OCI-LY7 (cell line): ENCODE results near the gene DBN1. TPM values are rescaled to one million over a fixed set of nuclear protein-coding genes. Genes with fewer than 3 reads are reported as not detected.

Experiments
- BruUV-seq: library from RNA; stranded (reverse); fragments of 400-500 nt; replicated peaks from 2 replicates; lab custom pipeline; 2021; lab: Mats Ljungman, UMichigan
- CTCF ChIA-PET: fragments of 300-600 bp; sonication (Branson Sonifier 250); formaldehyde crosslinking; loops from one replicate; lab custom pipeline; 2022; ENCODE audit warnings: antibody characterized with exemption; ENCODE audit not compliant: unreplicated experiment; lab: Charles Lee
- POLR2A ChIA-PET: fragments of 300-600 bp; sonication (Branson Sonifier 250); formaldehyde crosslinking; loops from one replicate; lab custom pipeline; 2022; ENCODE audit warnings: antibody characterized with exemption; lab: Charles Lee
- DNase-seq: peaks from one replicate; pipeline ENCODE4 v3.0.0-alpha.2; 2015; ENCODE audit warnings: low spot score
- H2AFZ ChIP-seq: fragments of 200-600 bp; sonication (generic), shearing (Covaris generic); 2 replicates; pipeline ENCODE4 v1.6.1; 2014; ENCODE audit warnings: mild to moderate bottlenecking, antibody characterized with exemption, low read length, moderate library complexity
- H3K27ac ChIP-seq: fragments of 200-600 bp; sonication (generic); 2 replicates; pipeline ENCODE4 v1.5.1; 2014; ENCODE audit warnings: mixed run types, low read depth, mild to moderate bottlenecking, moderate library complexity, low read length, inconsistent platforms; ENCODE audit not compliant: poor library complexity, severe bottlenecking
- H3K36me3 ChIP-seq: fragments of 200-600 bp; sonication (generic); 2 replicates; pipeline ENCODE4 v1.6.1; 2014; ENCODE audit warnings: mild to moderate bottlenecking, antibody characterized with exemption, low read length, moderate library complexity, mixed read lengths; ENCODE audit not compliant: insufficient read depth
- H3K4me1 ChIP-seq: fragments of 200-600 bp; sonication (generic); 2 replicates; pipeline ENCODE4 v1.5.1; 2014; ENCODE audit warnings: mild to moderate bottlenecking, low read length; ENCODE audit not compliant: insufficient read depth, poor library complexity, severe bottlenecking
- H3K4me2 ChIP-seq: fragments of 200-600 bp; sonication (generic); 2 replicates; pipeline ENCODE4 v1.6.1; 2014; ENCODE audit warnings: mild to moderate bottlenecking, low read length
- H3K4me3 ChIP-seq: fragments of 200-600 bp; sonication (generic); 2 replicates; pipeline ENCODE4 v1.5.1; 2014; ENCODE audit warnings: mild to moderate bottlenecking, low read depth, low read length; ENCODE audit not compliant: poor library complexity, severe bottlenecking
- H3K79me2 ChIP-seq: fragments of 200-600 bp; sonication (generic); 2 replicates; pipeline ENCODE4 v1.6.1; 2016; ENCODE audit warnings: low read depth, mild to moderate bottlenecking, low read length, moderate library complexity, mixed read lengths; ENCODE audit not compliant: insufficient read depth
- H3K9me2 ChIP-seq: fragments of 200-600 bp; sonication (generic); 2 replicates; pipeline ENCODE4 v1.6.1; 2016; ENCODE audit warnings: mild to moderate bottlenecking, low read length, mixed read lengths; ENCODE audit not compliant: insufficient read depth
- H3K9me3 ChIP-seq: fragments of 200-600 bp; sonication (generic); 2 replicates; pipeline ENCODE4 v1.6.1; 2014; ENCODE audit warnings: mild to moderate bottlenecking, mixed run types, low read length, mixed read lengths
- H4K20me1 ChIP-seq: fragments of 200-600 bp; sonication (generic); 2 replicates; pipeline ENCODE4 v1.6.1; 2014; ENCODE audit warnings: mild to moderate bottlenecking, antibody characterized with exemption, low read length, moderate library complexity, mixed read lengths; ENCODE audit not compliant: insufficient read depth
- CTCF ChIP-seq: fragments of 200-600 bp; sonication (generic); conservative IDR thresholded peaks from 2 replicates; pipeline ENCODE4 v1.5.1; 2014; ENCODE audit warnings: mild to moderate bottlenecking, antibody characterized with exemption, low read length, moderate library complexity, mixed read lengths
- EZH2phosphoT487 ChIP-seq: fragments of 200-600 bp; sonication (generic); IDR thresholded peaks from 2 replicates; pipeline ENCODE4 v1.6.1; 2018; ENCODE audit warnings: low read depth, borderline replicate concordance, mild to moderate bottlenecking, mixed run types, antibody characterized with exemption, low read length, moderate library complexity, mixed read lengths
- intact Hi-C: fragments of 100-400 bp; cut with micrococcal nuclease; formaldehyde crosslinking; loops from one replicate; pipeline ENCODE4 v1.10.0; 2022; ENCODE audit not compliant: unreplicated experiment
- total RNA-seq, 2 experiments: library from RNA; depleted of rRNA in 1 of 2; stranded (reverse); fragments of >200 nt in 1 of 2; shearing (Covaris generic) in 1 of 2; gene quantifications; 2 replicates each; pipeline ENCODE4 v1.2.3, GENCODE V29; 2014 to 2022

DBN1 gene
- total RNA-seq, 2 experiments from 2014 or later: 11.7 to 22.0 TPM

- no peaks in the 10 kb centered on the region for H3K9me2 ChIP-seq
- H3K4me2 ChIP-seq: no peak overlapping the region
- no TSS peak for BruUV-seq
- H3K9me3 ChIP-seq: no peaks in the 10 kb centered on the region
- ChIA-PET POLR2A (no interaction called here), CTCF (no interaction called here)
- peaks cover 16% of the 10 kb centered on the region for H3K4me1 ChIP-seq
- TF ChIP-seq EZH2phosphoT487 (no peak), CTCF (no peak)
- no peak for DNase-seq
- H3K79me2 ChIP-seq: no peaks in the 10 kb centered on the region
- intact Hi-C loops: no loop called here
- H3K27ac ChIP-seq: no peak overlapping the region
- H3K4me3 ChIP-seq: no peak overlapping the region
- H3K36me3 ChIP-seq: peaks cover 85% of the 10 kb centered on the region
- no peak overlapping the region for H2AFZ ChIP-seq
- H4K20me1 ChIP-seq: peaks cover 9% of the 10 kb centered on the region
Observed at GRCh38 chr5:177435847-177436536, 37.4 kb downstream of the DBN1 start.

DNA sequence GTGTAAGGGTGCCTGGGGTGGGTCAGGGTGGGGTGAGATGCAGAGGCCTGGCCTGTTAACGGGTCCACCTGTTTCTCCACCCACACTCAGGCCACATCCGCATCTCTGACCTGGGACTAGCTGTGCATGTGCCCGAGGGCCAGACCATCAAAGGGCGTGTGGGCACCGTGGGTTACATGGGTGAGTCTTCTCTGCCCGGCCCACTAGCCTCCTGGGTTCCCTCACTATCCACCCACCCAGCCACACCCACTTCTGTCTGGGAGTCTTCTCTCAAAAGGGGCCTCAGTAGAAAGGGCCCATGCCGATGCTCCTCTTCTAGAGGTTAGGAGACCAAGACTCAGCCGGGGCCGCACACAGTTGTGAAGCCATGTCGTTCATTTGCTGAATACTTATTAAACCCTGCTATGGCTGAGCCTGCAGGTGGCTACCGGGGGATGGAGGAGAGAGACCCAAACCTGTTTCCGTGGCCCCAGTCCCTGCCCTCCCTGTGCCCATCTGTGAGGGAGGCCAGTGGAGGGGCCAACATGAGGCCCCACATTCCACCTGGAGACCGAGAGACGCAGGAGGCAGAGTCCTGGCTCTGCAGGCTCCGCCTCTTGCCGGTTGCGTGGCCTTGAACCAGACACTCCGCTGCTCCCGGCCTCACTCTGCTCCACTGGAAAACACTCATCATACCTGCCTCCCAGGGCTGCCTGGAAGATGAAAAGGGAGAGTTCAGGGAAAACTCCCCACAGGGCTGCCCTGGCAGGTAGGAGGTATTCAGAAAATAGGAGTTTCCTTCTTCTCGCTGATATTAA is 38.3 kb downstream of the DBN1 start:
- H3K27ac ChIP-seq: no peak overlapping the region
- no peak overlapping the region for H2AFZ ChIP-seq
- H3K9me3 ChIP-seq: no peaks in the 10 kb centered on the region
- ChIA-PET POLR2A (no interaction called here), CTCF (no interaction called here)
- no peaks in the 10 kb centered on the region for H3K9me2 ChIP-seq
- H3K4me1 ChIP-seq: peaks cover 25% of the 10 kb centered on the region
- H3K4me3 ChIP-seq: no peak overlapping the region
- DNase-seq: no peak
- no TSS peak for BruUV-seq
- TF ChIP-seq CTCF (no peak), EZH2phosphoT487 (no peak)
- H3K36me3 ChIP-seq: peaks cover 77% of the 10 kb centered on the region
- peaks cover 9% of the 10 kb centered on the region for H4K20me1 ChIP-seq
- H3K4me2 ChIP-seq: no peak overlapping the region
- peaks cover under 1% of the 10 kb centered on the region; the same call in 1 of the 2 replicates for H3K79me2 ChIP-seq
- intact Hi-C loops: no loop called here
